Measurements from ENCODE around the gene HOXA5. TPM values are rescaled to one million over a fixed set of nuclear protein-coding genes. Genes with fewer than 3 reads are reported as not detected.

Gene HOXA5
- total RNA-seq, 1 donor from 2014 or later = 18.8 TPM

DNA sequence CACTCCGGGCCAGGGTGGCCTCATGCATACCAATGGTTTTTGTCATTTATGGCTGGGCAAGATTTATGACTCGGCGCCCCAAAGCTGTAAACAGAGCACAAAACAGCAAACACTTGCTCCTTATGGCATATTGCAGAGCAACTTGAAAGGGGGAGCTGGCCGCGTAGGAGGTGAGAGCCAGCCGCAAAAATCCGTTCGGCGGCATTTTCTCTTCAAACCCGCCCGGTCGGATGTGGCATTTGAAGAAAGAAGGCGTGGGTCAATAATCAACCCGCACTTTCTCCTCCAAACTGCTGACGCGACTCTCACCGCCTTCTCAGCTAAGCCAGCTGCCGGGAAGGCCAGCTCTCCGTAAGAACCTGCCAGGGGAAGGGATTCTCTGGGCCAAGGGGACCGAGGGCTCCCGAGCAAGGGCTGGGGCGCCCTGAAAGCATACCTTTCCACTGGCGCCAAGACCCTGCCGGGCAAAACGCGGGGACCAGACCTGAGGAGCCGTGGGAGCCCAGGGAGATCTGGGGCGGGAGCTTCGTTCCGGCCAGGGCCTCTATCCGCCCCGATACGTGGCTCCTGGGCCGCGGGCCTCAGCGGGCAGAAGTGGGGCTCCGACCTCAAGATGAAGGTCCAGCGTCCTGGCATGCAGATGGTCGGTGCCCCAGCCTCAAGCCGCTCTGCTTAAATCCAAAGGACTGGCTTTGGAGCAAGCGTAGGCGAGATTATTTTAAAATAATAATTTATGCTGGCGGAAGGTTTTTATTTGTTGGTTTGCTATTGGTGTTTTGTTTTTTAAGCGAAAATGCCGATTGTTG lies 28.1 kb downstream of the HOXA5 start:
- peak; percentile 76 for DNase-seq (ENCODE audit: low read depth)
- Histone ChIP-seq H3K4me3 (ENCODE audit: low read depth, low read length) (peak overlapping the region; percentile 74), H3K27me3 (ENCODE audit: control insufficient read depth, insufficient read depth, low read length) (no peaks in the 10 kb centered on the region), H3K36me3 (ENCODE audit: control insufficient read depth, insufficient read depth, low read length) (peaks cover 3% of the 10 kb centered on the region)
- TF ChIP-seq CTCF (IDR thresholded peaks at IDR 0.05; ENCODE audit: insufficient read depth, low read length, poor library complexity, severe bottlenecking) = no peak

GRCh38 chr7:27114881-27115220 lies 28.6 kb downstream of the HOXA5 start:
- H3K4me3 ChIP-seq (ENCODE audit: low read depth, low read length) = peak overlapping the region; percentile 74
- no peak for DNase-seq (ENCODE audit: low read depth)

DNA sequence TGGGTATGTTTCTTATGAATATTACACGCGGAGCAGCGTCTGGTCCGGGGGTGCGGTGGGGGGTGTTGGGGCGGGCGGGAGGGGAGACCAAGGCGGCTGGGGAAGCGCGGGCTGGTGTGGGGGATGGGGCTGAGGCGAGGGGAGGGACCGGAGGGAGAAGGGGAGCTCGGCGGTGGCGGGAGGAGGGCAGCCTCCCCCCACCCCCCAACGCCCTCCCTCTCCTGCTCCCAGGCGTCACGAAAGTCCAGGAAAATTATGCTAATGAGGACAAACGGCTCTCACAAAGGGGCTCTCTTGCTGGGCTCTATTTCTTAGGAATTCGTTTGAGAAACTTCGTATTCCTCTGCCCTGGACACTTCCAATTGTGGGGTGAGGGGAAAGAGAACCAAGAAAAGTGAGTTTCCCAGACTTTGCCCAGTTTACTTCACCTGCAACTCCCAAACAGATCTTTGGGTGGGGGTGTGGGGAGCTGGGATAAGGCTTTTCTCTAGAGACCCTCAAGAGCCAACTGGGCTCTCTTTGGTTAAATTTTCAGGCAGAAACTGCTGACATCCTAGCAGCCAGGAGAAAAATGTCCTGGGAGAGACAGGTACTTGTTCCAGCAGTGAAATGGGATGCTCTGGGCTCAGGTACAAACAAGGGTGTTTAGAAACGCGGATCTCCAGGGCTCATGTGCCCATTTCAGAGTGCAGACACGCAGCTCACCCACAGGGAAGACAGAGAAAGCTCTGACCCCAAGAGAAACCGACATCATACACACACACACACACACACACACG lies 29.3 kb downstream of the HOXA5 start:
- Histone ChIP-seq H3K4me3 (ENCODE audit: low read depth, low read length) (peak overlapping the region; percentile 74), H3K27me3 (ENCODE audit: control insufficient read depth, insufficient read depth, low read length) (no peaks in the 10 kb centered on the region), H3K36me3 (ENCODE audit: control insufficient read depth, insufficient read depth, low read length) (peaks cover 3% of the 10 kb centered on the region)
- DNase-seq (ENCODE audit: low read depth) = no peak
- no peak for TF ChIP-seq CTCF (IDR thresholded peaks at IDR 0.05; ENCODE audit: insufficient read depth, low read length, poor library complexity, severe bottlenecking)

More at GRCh38 chr7:27114881-27115220, 28.6 kb downstream of the HOXA5 start:
- Histone ChIP-seq H3K27me3 (ENCODE audit: control insufficient read depth, insufficient read depth, low read length) (no peaks in the 10 kb centered on the region), H3K36me3 (ENCODE audit: control insufficient read depth, insufficient read depth, low read length) (peaks cover 3% of the 10 kb centered on the region)
- TF ChIP-seq CTCF (IDR thresholded peaks at IDR 0.05; ENCODE audit: insufficient read depth, low read length, poor library complexity, severe bottlenecking) = no peak

DNA sequence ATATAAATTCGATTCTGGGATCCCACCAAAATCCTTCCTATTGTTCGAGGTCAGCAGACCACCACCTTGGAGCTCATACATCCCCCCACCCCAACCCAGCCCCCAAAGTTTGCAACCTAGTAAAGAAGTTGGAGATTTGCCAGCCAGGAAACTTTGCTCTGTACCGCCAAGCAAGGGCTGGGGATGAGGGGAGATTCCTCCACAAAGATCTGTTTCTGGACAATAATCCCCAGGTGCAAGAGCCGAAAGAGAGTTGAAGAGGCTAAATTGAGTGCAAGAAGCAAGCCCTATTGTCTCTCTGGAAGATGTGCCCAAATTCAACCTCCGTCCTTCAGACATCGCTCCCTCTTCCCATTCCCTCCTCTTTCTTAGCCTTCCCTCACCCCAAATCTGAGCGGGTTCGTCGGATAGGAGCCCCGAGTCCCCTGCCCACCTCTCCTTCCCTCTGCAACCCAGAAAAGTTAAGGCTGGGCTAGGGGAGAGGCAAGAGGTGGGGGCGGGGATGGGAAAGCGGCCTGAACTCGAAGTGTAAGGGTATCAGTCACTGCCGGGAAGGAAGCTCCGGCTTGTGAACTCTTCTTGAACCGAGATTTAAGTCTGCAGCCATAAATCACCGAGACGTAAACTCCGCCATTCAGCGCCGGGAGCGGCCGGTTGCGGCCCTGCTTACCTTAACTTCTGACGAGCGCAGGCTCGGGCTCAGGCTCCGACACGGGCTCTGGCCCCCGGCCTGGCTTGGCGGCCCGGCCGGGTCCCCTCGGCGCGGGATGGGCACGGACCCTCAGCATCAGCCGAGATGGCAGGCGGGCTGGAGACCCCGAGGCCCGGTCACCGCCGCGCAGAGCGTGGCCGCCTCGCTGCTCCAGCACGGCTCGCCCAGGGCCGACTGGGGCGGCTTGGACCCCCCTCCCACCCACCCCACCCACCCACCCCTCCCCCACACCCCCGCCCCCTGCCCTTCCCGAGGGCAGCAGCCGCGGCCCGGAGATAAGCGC lies 30.2 kb downstream of the HOXA5 start:
- no peak for TF ChIP-seq CTCF (IDR thresholded peaks at IDR 0.05; ENCODE audit: insufficient read depth, low read length, poor library complexity, severe bottlenecking)
- no peak for DNase-seq (ENCODE audit: low read depth)
- H3K4me3 ChIP-seq (ENCODE audit: low read depth, low read length) = peak overlapping the region; percentile 74
- H3K27me3 ChIP-seq (ENCODE audit: control insufficient read depth, insufficient read depth, low read length) = no peaks in the 10 kb centered on the region
- peaks cover 3% of the 10 kb centered on the region for H3K36me3 ChIP-seq (ENCODE audit: control insufficient read depth, insufficient read depth, low read length)

- no peak for TF ChIP-seq CTCF (IDR thresholded peaks at IDR 0.05; ENCODE audit: insufficient read depth, low read length, poor library complexity, severe bottlenecking)
- Histone ChIP-seq H3K36me3 (ENCODE audit: control insufficient read depth, insufficient read depth, low read length) (peaks cover 1% of the 10 kb centered on the region), H3K4me3 (ENCODE audit: low read depth, low read length) (peak overlapping the region; percentile 74), H3K27me3 (ENCODE audit: control insufficient read depth, insufficient read depth, low read length) (no peaks in the 10 kb centered on the region)
- DNase-seq (ENCODE audit: low read depth) = no peak
Measured at GRCh38 chr7:27112361-27112760, 31.1 kb downstream of the HOXA5 start.
